HG03571 (cell line): ENCODE measurements around the gene TCEA2.
"Not testable (repeated sequence)": the region's sequence is repeated elsewhere in the genome, so short reads cannot be mapped to it uniquely, and the experiment has no call there.

Experiments used
- ATAC-seq: cut with Tn5 transposase; IDR thresholded peaks from one replicate; pipeline ENCODE4 v1.9.1; 2021; ENCODE audit not compliant: unreplicated experiment

The TCEA2 gene

GRCh38 chr20:64076061-64076997 lies 13.3 kb downstream of the TCEA2 start:
- ATAC-seq: no peak

GRCh38 chr20:64077094-64077493 lies 14.1 kb downstream of the TCEA2 start:
- no peak for ATAC-seq

GRCh38 chr20:64077541-64077875 lies 14.5 kb downstream of the TCEA2 start:
- no peak for ATAC-seq

GRCh38 chr20:64077876-64078551 lies 15.0 kb downstream of the TCEA2 start:
- ATAC-seq: no peak

GRCh38 chr20:64078934-64079272 lies 15.9 kb downstream of the TCEA2 start:
- ATAC-seq: no peak

GRCh38 chr20:64079273-64080012 lies 16.4 kb downstream of the TCEA2 start, which contains the start of gene RGS19:
TSS of gene RGS19 (minus strand) at chr20:64079518. CDS start at chr20:64076886, 2,632 bp downstream.
- peak; percentile 33 for ATAC-seq

GRCh38 chr20:64080013-64080812 lies 17.2 kb downstream of the TCEA2 start, which contains the start of gene OPRL1:
TSS of gene OPRL1 (plus strand) at chr20:64080082. CDS start at chr20:64092721, 12,639 bp downstream.
- no peak for ATAC-seq

- ATAC-seq: no peak
Observed at GRCh38 chr20:64080813-64081623, 18.0 kb downstream of the TCEA2 start.

GRCh38 chr20:64081624-64081964 lies 18.6 kb downstream of the TCEA2 start:
- ATAC-seq: no peak

- ATAC-seq: no peak
Observed at GRCh38 chr20:64082126-64082731, 19.2 kb downstream of the TCEA2 start.

GRCh38 chr20:64082820-64083377 lies 19.9 kb downstream of the TCEA2 start:
- ATAC-seq: no peak

- no peak for ATAC-seq
Observed at GRCh38 chr20:64083378-64083803, 20.4 kb downstream of the TCEA2 start.

- ATAC-seq: no peak
Observed at GRCh38 chr20:64083804-64084684, 21.0 kb downstream of the TCEA2 start, which contains the start of gene LKAAEAR1. TSS of gene LKAAEAR1 (minus strand) at chr20:64084398. CDS start at chr20:64084219, 179 bp downstream.

- no peak for ATAC-seq
Observed at GRCh38 chr20:64084685-64085152, 21.7 kb downstream of the TCEA2 start.

- no peak for ATAC-seq
Observed at GRCh38 chr20:64086801-64087200, 23.8 kb downstream of the TCEA2 start.

GRCh38 chr20:64087226-64087825 lies 24.3 kb downstream of the TCEA2 start:
- not testable (repeated sequence) for ATAC-seq

GRCh38 chr20:64088586-64088985 lies 25.6 kb downstream of the TCEA2 start:
- not testable (repeated sequence) for ATAC-seq
